GM12801 (cell line): Measurements from ENCODE around the gene SLC48A1.

Experiments
- TF ChIP-seq, protein P1 (sequence below): IDR thresholded peaks from one replicate; pipeline ENCODE4 v1.5.1; 2011; ENCODE audit warnings: control low read depth; ENCODE audit not compliant: insufficient read length; ENCODE audit errors: extremely low read depth

SLC48A1 gene

DNA sequence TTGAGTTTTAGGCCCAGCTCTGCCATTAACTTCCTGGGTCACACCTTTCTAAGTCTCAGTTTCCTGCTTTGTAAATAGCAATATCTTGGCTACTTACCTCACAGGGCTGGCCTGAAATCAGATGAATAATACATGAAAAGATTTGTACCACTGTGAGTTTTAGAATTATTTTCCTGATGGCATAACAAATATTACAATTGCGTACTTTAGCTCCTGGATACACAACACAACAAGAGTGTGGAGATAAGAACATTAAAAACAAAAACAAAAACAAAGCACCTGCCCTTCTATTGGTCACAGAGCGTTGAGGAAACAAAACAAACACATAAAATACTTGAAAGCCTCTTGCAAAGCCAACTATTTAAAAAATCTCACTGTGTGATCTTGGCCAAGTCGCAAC lies 51.6 kb downstream of the SLC48A1 start:
- TF ChIP-seq, protein P1, sequence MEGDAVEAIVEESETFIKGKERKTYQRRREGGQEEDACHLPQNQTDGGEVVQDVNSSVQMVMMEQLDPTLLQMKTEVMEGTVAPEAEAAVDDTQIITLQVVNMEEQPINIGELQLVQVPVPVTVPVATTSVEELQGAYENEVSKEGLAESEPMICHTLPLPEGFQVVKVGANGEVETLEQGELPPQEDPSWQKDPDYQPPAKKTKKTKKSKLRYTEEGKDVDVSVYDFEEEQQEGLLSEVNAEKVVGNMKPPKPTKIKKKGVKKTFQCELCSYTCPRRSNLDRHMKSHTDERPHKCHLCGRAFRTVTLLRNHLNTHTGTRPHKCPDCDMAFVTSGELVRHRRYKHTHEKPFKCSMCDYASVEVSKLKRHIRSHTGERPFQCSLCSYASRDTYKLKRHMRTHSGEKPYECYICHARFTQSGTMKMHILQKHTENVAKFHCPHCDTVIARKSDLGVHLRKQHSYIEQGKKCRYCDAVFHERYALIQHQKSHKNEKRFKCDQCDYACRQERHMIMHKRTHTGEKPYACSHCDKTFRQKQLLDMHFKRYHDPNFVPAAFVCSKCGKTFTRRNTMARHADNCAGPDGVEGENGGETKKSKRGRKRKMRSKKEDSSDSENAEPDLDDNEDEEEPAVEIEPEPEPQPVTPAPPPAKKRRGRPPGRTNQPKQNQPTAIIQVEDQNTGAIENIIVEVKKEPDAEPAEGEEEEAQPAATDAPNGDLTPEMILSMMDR, result no peak

DNA sequence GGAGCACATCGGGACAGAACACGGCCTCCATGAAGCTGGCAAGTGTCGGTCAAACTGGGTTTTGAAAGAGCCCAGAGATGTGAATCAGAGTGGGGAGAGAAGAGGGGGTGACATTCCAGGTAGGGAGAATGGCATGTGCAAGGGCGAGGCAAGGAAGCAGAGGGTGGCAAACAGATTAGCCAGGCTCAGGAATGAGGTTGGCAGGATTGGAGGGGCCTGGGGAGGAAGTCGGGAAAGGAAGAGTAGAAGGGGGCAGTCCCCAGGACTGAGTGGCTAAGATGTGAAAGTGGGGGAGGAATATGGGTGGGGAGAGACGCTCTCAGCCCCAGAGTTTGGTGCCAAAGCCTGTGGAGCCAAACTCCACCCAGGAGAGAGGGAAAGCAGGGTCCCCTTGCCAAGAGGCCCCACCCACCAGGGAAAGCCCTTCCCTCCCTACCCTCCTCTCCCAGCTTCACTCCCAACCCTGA lies 52.2 kb downstream of the SLC48A1 start:
- TF ChIP-seq, protein P1, result no peak

GRCh38 chr12:47828008-47828975 lies 55.3 kb downstream of the SLC48A1 start:
- TF ChIP-seq, protein P1, result no peak

DNA sequence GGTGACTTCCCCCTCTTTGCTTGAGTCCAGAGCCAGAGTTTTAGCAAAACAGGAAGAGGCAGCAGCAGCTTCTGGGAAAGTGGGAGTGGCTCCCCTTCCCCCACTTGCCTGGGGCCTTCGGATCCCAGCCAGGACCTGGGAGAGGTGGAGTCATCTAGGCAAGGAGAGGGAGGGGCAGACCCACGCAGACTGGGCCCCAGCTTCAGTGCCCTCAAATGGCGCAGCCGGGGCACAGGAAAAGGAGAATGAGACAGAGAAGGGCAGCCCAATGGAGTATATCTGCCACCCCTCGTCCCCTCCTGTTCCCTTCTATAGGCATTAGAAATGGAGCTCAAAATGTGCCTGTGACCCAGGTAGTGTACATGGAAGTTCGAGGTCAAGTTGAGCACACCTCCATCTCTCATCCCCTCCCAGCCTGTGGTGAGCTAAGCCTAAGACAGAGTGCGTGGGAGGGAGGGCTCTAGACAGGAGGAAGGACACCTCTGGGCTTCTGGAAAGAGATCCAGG lies 56.0 kb downstream of the SLC48A1 start:
- TF ChIP-seq, protein P1, result no peak

DNA sequence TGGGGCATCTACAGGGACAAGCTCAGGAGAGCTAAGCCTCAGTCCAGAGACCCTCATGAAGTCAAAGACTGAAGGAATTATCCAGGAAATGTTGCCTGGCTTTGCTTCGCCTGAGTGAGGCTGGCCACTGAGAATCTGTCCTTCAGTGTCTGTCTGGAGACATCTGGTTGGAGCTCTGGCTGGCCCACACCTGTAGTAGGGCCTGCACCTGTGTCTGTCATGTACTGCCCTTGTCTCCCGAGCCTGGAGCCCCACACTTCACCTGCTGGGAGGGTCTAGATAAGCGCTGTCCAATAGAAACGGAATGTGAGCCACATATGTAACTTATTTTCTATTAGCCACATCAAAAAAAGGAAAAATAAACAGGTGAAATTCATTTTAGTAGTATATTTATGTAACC lies 56.5 kb downstream of the SLC48A1 start:
- TF ChIP-seq, protein P1, result no peak
